Calu3 (cell line): Measurements from ENCODE around the gene SMPD1. TPM values are rescaled to one million over a fixed set of nuclear protein-coding genes. Genes with fewer than 3 reads are reported as not detected.

ENCODE experiments used
- BruUV-seq: library from RNA; stranded (reverse); fragments of 400-500 nt; replicated peaks from 2 replicates; lab custom pipeline; 2021; lab: Mats Ljungman, UMichigan
- CTCF ChIA-PET: fragments of 300-600 bp; sonication (Branson Sonifier 250); formaldehyde crosslinking; loops from one replicate; lab custom pipeline; 2022; ENCODE audit warnings: antibody characterized with exemption; lab: Charles Lee
- DNase-seq: peaks from one replicate; pipeline ENCODE4 v3.0.0; 2022
- H3K27ac Mint-ChIP-seq: one replicate; pipeline ENCODE4 v1.8.0; 2022; ENCODE audit warnings: mixed read lengths; ENCODE audit not compliant: unreplicated experiment
- H3K27me3 Mint-ChIP-seq: one replicate; pipeline ENCODE4 v1.8.0; 2022; ENCODE audit warnings: mixed read lengths; ENCODE audit not compliant: unreplicated experiment
- H3K36me3 Mint-ChIP-seq: one replicate; pipeline ENCODE4 v1.8.0; 2022; ENCODE audit warnings: mild to moderate bottlenecking, moderate library complexity, mixed read lengths; ENCODE audit not compliant: insufficient read depth, unreplicated experiment
- H3K4me1 Mint-ChIP-seq: one replicate; pipeline ENCODE4 v1.8.0; 2022; ENCODE audit warnings: mild to moderate bottlenecking, low read depth, mixed read lengths; ENCODE audit not compliant: unreplicated experiment
- H3K4me3 Mint-ChIP-seq: one replicate; pipeline ENCODE4 v1.8.0; 2022; ENCODE audit warnings: mild to moderate bottlenecking, low read depth, moderate library complexity, mixed read lengths; ENCODE audit not compliant: unreplicated experiment
- H3K9me3 Mint-ChIP-seq: one replicate; pipeline ENCODE4 v1.8.0; 2022; ENCODE audit warnings: low read depth, mixed read lengths; ENCODE audit not compliant: unreplicated experiment
- intact Hi-C: fragments of 100-400 bp; cut with micrococcal nuclease; formaldehyde crosslinking; loops from one replicate; pipeline ENCODE4 v1.10.0; 2022; ENCODE audit not compliant: unreplicated experiment
- total RNA-seq: library from RNA; stranded (reverse); gene quantifications from 2 replicates; pipeline ENCODE4 v1.2.3, GENCODE V29; 2022
- TF ChIP-seq, protein P1 (sequence below): fragments of 200-600 bp; IDR thresholded peaks from one replicate; pipeline ENCODE4 v1.8.0; 2022; ENCODE audit warnings: antibody characterized with exemption; ENCODE audit not compliant: unreplicated experiment

Gene SMPD1
- total RNA-seq, 1 experiment from 2014 or later, result 21.2 TPM

GRCh38 chr11:6357222-6357621 is 33.1 kb upstream of the SMPD1 start:
- H3K27ac Mint-ChIP-seq, result no peak overlapping the region

DNA sequence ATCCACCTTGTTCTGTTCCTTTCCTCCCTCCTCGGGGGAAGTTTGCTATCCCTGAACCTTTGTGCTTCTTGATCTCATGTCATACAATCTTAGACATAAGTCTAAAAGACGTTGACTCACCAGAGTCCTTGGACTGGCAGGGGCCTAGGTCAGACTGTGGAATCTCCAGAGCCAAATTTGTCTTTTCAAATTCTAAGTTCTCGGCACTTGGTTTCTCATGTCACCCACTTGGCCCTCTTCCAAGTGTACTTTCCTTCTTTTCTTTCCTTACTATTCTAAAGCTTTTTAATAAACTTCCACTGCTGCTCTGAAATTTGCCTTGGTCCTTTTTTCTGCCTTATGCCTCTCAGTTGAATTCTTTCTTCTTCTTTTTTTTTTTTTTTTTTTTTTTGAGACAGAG is 30.1 kb upstream of the SMPD1 start:
- peaks cover 14% of the 10 kb centered on the region for H3K4me1 Mint-ChIP-seq
- H3K9me3 Mint-ChIP-seq, result no peaks in the 10 kb centered on the region
- no peak overlapping the region for H3K4me3 Mint-ChIP-seq
- DNase-seq, result no peak
- H3K36me3 Mint-ChIP-seq, result no peaks in the 10 kb centered on the region
- CTCF ChIA-PET, result interaction anchor here (0.7 kb wide), 1 partner anchor 1732 kb away, joined by 3 read pairs; no protein-coding TSS in a partner anchor
- intact Hi-C loops, result no loop called here
- no TSS peak for BruUV-seq
- H3K27me3 Mint-ChIP-seq, result no peaks in the 10 kb centered on the region
- TF ChIP-seq, protein P1, sequence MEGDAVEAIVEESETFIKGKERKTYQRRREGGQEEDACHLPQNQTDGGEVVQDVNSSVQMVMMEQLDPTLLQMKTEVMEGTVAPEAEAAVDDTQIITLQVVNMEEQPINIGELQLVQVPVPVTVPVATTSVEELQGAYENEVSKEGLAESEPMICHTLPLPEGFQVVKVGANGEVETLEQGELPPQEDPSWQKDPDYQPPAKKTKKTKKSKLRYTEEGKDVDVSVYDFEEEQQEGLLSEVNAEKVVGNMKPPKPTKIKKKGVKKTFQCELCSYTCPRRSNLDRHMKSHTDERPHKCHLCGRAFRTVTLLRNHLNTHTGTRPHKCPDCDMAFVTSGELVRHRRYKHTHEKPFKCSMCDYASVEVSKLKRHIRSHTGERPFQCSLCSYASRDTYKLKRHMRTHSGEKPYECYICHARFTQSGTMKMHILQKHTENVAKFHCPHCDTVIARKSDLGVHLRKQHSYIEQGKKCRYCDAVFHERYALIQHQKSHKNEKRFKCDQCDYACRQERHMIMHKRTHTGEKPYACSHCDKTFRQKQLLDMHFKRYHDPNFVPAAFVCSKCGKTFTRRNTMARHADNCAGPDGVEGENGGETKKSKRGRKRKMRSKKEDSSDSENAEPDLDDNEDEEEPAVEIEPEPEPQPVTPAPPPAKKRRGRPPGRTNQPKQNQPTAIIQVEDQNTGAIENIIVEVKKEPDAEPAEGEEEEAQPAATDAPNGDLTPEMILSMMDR, result no peak
- no peak overlapping the region for H3K27ac Mint-ChIP-seq

More at GRCh38 chr11:6357222-6357621, 33.1 kb upstream of the SMPD1 start:
- H3K9me3 Mint-ChIP-seq, result no peaks in the 10 kb centered on the region
- DNase-seq, result no peak
- H3K36me3 Mint-ChIP-seq, result no peaks in the 10 kb centered on the region
- TF ChIP-seq, protein P1, result no peak
- H3K4me1 Mint-ChIP-seq, result peaks cover 22% of the 10 kb centered on the region
- CTCF ChIA-PET, result no interaction called here
- no peak overlapping the region for H3K4me3 Mint-ChIP-seq
- intact Hi-C loops, result no loop called here
- no TSS peak for BruUV-seq
- no peaks in the 10 kb centered on the region for H3K27me3 Mint-ChIP-seq

- BruUV-seq, result no TSS peak
- Mint-ChIP-seq H3K9me3 (no peaks in the 10 kb centered on the region), H3K4me1 (peaks cover under 1% of the 10 kb centered on the region), H3K27me3 (no peaks in the 10 kb centered on the region), H3K4me3 (no peak overlapping the region), H3K27ac (no peak overlapping the region), H3K36me3 (no peaks in the 10 kb centered on the region)
- TF ChIP-seq, protein P1, result no peak
- no peak for DNase-seq
- intact Hi-C loops, result no loop called here
- CTCF ChIA-PET, result interaction anchor here (0.6 to 2.0 kb wide), 21 partner anchors 9 to 553 kb away, joined by 3 to 21 read pairs (median 4); no protein-coding TSS in a partner anchor
These were observed 27.9 kb upstream of the SMPD1 start for GRCh38 chr11:6362185-6362872.

GRCh38 chr11:6362873-6363678 is 27.2 kb upstream of the SMPD1 start:
- intact Hi-C loops, result loop anchor here (1.0 kb wide), 1 partner anchor 340 kb away; no protein-coding TSS in a partner anchor
- no TSS peak for BruUV-seq
- Mint-ChIP-seq H3K36me3 (no peaks in the 10 kb centered on the region), H3K9me3 (no peaks in the 10 kb centered on the region), H3K27me3 (no peaks in the 10 kb centered on the region), H3K27ac (no peak overlapping the region), H3K4me3 (no peak overlapping the region), H3K4me1 (no peaks in the 10 kb centered on the region)
- TF ChIP-seq, protein P1, result peak; percentile 57
- DNase-seq, result peak; percentile 81
- CTCF ChIA-PET, result interaction anchor here (0.5 to 2.0 kb wide), 23 partner anchors 9 to 554 kb away, joined by 3 to 21 read pairs (median 4); partner anchors contain the start of gene FHIP1B
